ENCODE measurements around the gene LRRC8D.

LRRC8D gene

GRCh38 chr1:89834083-89834704, 13.4 kb downstream of the LRRC8D start:
- no peak for DNase-seq

GRCh38 chr1:89836252-89837035, 15.6 kb downstream of the LRRC8D start:
- DNase-seq, result no peak

DNA sequence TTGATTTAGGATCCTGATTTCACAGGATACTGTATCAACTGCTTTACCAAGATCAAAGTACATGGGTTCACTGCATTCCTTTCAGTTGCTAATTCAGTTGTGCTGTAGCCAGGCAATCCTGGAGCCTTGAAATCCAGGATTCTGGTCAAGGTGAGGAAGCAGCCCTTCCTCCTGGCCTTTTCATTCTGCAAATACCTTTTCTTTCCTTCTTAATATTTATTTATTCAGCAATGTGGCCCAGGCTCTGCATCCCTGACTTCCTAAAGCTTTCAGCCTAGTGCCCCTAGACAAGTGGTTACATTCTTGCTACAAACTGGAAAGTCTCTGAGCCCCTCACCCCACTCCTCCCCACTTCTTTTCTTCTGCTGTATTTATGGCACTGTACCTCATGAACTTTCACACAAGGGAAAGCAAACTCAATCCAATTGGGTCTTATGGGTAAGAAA, 16.2 kb downstream of the LRRC8D start:
- DNase-seq, result no peak

GRCh38 chr1:89837510-89837909, 16.7 kb downstream of the LRRC8D start:
- DNase-seq, result no peak

DNA sequence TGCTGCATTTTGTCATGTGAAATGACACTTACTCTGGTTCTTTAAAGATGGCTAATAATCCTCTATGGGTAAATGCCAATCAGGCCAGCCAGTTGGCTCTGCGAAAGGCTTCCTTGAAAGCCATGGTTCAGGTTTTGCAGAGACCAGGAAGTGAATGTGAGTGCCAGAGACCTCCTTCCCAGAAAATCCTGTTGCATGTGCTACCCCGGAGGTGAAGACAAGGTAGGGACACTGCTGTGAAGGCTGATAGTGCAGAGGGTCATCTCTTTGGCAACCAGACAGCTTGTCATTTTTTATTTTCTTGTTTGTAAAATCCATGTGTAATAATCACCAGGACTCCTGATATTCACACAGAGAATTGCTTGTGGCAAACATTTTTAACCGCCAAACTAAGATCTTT, 18.7 kb downstream of the LRRC8D start:
- DNase-seq, result no peak

GRCh38 chr1:89841507-89841906, 20.7 kb downstream of the LRRC8D start:
- DNase-seq, result no peak

DNA sequence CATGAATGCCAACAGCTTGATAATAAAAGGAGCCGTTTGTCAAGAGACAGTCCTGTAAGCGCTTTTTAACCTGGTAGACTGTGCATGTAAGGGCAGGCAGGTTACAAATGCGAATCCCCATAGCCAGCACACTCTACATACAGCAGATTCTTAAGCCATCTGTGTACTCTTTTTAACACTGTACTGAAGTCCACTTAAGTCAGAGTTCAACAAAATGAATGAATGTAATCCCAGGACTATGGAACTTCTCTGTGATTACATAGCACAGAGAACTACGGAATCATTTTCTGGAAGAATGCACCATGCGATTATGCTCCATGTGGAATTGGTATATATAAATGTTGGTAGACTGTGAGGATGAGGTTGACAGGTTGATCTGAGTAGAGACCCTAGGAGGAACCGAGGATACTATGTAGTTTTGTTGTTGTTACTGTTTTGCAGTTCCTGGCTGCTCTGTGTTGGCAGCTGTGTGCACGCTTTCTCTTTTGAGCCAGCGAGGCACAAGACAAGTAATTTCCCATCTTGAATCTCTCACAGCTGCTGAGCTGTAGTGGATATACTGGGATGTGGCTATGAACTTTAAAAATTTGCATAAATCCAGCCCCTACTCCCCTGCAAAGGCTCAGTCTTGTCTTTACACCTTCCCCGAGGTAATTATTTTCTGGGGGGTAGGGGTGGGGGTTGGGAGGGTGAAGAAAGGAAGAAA, 21.9 kb downstream of the LRRC8D start:
- no peak for DNase-seq

DNA sequence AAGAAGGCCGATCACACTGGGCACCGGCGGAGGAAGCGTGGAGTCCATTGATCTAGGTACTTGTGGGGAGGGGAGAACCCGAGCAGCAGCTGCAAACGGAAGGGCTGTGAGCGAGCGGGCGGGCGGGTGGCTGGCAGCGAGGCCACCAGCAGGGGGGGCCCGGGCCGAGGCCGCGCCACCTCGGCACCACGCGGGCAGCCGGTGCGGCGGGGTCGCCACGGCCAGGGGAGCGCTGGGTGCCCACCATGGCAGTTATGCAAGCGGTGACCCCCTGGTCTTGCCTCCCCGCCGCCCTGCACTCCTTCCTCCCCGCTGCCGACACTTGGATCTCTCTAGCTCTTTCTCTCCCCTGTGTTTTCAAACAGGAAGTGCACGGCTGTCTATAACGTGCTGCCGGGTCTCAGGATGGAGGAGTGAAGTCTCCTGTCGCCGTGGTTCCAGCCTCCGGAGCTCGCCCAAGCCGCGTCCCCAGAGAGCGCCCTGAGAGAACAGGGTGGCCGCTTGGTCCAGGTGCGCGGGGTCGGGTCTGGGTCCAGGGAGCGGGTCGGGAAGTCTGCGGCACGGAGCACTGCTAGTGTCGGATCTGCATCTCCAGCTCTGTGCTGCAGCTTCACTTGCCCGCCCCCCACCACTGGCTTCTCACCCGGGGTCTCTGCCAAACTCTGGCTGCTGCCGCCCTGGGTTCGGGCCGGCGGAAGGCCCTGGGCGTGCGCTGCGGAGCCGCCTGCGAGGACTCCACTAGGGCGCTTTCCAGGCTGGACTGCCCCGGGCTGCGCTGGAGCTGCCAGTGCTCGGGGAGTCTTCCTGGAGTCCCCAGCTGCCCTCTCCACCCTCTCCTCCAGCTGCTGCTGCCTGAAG, 22.7 kb downstream of the LRRC8D start:
- DNase-seq, result peak; percentile 80

- peak; percentile 36 for DNase-seq
These were observed 23.5 kb downstream of the LRRC8D start for GRCh38 chr1:89844241-89844807.

GRCh38 chr1:89844860-89845259, 24.0 kb downstream of the LRRC8D start:
- peak; percentile 32 for DNase-seq

DNA sequence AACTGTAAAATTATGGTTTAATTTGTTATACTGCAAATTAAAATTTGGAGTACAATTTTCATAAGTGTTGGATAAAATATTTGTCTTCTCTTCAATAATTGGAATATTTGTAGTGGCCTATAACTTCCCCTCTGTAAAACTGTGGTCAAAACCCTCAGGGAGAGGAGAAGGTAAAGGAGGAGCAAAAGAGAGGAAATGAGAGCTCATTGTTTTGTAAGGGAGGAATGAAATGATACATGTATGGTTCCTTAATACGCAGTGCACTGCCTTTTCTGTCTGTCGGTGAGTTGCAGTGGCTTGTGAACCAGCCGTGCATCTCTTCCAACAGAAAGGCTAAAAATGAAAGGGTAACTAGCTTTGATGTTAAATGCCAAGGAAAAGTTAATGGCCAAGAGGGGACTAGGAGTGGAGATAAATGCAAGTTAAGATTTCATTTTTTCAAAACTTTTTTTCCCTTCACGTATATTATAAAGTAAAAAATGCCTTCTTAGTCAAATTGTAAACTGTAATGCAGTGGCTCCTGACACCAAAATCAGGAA, 26.4 kb downstream of the LRRC8D start:
- DNase-seq, result no peak

DNA sequence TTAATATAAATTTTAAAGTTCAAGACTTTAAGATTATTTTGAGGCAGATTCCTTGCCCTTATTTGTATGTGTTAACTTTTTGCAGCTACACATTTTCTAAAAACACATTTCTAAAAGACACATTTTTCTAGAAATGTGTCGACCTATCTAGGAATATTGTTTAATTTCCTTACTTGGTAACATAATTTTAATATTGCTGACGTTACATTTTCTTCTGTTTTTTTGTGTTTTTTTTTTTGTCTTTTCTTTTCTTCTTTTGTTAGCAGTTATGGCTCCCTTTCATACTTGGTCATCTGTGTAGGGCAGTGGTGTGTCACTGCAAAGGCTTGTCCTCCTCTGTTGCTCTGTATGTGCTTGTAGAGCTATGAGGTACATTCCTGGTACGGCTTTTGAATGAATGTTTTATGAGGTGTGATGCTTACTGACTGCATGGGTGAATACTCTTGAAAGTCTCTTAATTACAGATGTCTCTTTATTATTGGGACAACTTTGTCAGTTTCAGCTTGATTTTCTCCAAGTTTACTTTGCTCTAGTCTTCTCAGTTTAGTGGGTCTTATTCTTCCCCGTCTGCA, 30.1 kb downstream of the LRRC8D start:
- DNase-seq, result no peak

GRCh38 chr1:89854140-89854539, 33.3 kb downstream of the LRRC8D start:
- DNase-seq, result no peak

GRCh38 chr1:89855413-89856123, 34.7 kb downstream of the LRRC8D start:
- peak; percentile 72 for DNase-seq

GRCh38 chr1:89863165-89863830, 42.5 kb downstream of the LRRC8D start:
- DNase-seq, result no peak

DNA sequence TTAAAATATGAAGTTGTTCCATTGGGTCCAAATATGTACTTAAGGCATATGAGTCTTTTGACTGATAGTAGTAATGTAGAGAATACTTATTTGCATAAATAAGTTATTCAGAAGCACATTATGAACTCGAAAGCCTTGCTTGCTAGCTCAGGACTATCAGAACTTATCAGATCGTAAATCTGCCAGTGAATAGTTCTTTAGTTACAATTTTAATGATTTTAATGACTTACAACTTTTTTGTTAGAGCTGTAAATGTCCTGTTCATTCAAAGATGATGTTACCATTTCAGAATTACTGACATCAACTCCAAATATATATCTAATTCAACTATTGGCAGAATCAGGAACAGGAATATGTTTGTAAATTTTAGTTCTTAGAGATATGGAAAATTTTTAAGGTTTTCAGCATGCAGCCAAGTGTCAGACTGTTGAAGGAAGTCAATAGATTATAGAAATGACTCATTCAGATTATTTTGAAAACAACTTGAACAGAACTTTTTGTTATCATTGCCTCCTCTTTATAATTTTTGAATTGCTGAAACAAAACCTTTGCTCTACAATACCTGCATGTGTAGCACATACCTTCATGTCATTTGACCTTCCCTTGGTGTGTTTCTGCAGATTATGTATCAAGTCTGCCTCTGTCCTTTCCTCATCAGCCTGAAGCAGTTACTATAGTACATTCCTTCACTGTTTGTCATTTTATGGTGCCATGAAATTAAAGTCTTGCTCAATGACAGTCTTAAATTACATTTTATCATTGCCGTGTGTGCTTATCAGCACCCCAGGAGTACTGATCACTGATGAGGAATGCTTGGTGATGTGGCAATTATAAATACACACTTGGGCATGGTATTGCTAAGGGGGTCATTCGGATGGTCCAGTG, 44.9 kb downstream of the LRRC8D start:
- no peak for DNase-seq

DNA sequence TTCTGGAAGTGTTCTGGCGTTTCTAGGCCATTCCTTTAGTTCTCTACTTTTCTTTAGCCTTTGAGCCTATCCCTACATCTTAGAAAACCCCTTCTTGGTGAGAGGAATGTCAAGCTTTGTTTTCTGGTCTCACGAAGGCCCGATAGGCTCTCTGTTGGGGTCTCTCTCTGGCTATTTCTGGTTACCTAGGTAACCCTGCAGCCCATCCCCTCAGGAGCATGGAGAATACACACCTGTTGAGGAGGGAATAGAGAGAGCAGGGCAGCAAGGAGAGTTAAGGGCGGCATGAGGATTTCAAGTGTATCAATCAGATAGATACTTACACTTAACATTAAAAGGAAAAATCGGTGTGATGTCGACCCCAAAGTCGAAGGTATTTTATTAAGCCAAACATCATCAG, 45.7 kb downstream of the LRRC8D start:
- no peak for DNase-seq

- peak; percentile 42 for DNase-seq
These were observed 50.2 kb downstream of the LRRC8D start for GRCh38 chr1:89870998-89871397.

GRCh38 chr1:89871768-89872473, 51.1 kb downstream of the LRRC8D start:
- no peak for DNase-seq

Measured in CD4-positive, alpha-beta T cell treated with Interleukin-10 for 1 hour (primary cell).